IPS-NIHi7 (cell line): Measurements from ENCODE around the gene CDK16.

ENCODE experiments used
- DNase-seq: peaks from one replicate; pipeline ENCODE4 v3.0.0; 2012; ENCODE audit warnings: mixed read lengths; ENCODE audit errors: extremely low spot score

CDK16 gene

DNA sequence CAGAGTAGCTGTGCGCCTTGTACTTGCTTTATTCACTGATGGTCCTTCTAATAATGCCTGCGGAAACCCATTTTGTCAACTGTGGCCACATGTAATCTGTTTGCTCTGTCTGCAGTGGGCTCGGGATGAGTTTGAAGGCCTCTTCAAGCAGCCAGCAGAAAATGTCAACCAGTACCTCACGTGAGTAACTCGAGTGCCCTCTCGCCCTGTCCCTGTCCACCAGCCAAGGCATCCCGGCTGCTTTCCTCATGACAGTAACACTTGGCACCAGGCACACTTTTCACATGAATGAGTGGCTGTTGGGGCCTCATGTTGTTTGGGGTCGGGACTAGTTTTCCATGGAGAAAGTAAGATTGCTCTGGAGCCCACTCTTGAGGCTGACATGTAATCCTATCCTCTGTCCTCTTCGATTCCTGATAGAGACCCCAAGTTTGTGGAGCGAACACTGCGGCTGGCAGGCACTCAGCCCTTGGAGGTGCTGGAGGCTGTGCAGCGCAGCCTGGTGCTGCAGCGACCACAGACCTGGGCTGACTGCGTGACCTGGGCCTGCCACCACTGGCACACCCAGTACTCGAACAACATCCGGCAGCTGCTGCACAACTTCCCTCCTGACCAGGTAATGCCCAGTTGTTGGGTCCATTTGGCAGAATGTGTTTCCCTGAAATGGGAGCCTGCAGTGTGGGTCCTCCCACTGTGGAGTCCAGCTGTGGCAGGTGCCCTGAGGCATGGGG lies 8.8 kb upstream of the CDK16 start:
- DNase-seq = no peak

DNA sequence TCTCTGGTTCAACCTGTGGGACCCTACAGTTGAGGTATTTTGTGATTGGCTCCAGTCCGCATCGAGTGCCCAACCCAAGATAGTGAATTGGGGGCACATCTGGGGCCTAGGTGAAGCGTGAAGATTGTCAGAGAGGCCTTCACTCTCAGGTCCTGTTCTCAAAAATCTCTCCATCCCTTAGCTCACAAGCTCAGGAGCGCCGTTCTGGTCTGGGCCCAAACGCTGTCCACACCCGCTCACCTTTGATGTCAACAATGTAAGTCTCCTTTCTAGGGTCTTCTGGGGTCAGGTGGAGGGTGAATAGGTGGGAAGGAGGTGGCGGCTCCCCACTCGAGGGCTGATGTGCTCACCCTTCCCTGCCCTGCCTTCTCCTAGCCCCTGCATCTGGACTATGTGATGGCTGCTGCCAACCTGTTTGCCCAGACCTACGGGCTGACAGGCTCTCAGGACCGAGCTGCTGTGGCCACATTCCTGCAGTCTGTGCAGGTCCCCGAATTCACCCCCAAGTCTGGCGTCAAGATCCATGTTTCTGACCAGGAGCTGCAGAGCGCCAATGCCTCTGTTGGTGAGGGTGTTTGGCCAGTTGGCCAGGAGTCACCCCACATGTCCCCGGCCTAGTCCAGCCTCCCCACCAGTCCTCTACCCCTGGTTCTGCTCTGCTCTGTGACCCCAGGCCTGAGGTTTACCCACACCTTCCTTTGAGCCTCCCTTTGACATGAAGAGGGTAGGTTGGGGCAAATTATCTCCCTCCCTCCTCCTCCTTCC lies 7.6 kb upstream of the CDK16 start:
- DNase-seq = no peak

DNA sequence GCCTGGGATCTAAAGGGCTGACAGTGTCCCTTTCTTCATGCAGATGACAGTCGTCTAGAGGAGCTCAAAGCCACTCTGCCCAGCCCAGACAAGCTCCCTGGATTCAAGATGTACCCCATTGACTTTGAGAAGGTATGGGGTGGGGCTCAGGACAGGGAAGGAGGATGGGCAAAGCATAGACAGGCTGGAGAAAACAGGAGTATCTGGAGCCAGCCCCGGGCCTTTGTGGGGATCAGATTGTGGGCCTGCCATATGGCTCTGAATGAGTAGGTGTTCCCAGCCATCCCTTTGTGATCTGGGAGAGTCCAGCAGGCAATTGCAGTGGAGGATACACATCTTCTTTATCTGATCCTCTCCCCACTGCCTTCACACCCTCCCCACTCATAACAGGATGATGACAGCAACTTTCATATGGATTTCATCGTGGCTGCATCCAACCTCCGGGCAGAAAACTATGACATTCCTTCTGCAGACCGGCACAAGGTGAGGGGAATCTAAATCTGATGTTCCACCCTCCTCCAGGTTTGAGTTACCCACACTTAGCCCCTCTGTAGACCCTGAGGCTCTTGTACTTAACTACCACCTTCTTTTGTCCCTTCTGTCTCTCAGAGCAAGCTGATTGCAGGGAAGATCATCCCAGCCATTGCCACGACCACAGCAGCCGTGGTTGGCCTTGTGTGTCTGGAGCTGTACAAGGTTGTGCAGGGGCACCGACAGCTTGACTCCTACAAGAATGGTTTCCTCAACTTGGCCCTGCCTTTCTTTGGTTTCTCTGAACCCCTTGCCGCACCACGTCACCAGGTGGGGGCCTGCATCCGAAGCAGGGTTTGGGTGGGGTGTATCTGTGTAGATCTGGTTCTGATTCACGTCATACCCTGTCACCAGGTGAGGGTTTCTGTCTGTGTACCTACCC lies 5.8 kb upstream of the CDK16 start:
- DNase-seq = no peak

DNA sequence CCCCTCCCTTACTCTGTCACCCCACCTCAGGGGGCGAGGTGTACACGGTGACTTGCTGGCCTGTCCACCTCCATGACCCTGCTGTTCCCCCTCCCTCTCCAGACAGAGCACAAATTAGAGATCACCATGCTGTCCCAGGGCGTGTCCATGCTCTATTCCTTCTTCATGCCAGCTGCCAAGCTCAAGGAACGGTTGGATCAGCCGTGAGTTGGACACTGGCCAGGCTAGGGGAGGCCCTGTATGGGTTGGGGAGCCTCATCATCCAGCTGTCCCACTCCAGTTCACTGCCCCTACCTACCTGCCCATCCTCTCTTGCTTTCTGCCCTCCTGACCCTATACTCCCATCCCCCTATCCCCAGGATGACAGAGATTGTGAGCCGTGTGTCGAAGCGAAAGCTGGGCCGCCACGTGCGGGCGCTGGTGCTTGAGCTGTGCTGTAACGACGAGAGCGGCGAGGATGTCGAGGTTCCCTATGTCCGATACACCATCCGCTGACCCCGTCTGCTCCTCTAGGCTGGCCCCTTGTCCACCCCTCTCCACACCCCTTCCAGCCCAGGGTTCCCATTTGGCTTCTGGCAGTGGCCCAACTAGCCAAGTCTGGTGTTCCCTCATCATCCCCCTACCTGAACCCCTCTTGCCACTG lies 3.9 kb upstream of the CDK16 start:
- no peak for DNase-seq

DNA sequence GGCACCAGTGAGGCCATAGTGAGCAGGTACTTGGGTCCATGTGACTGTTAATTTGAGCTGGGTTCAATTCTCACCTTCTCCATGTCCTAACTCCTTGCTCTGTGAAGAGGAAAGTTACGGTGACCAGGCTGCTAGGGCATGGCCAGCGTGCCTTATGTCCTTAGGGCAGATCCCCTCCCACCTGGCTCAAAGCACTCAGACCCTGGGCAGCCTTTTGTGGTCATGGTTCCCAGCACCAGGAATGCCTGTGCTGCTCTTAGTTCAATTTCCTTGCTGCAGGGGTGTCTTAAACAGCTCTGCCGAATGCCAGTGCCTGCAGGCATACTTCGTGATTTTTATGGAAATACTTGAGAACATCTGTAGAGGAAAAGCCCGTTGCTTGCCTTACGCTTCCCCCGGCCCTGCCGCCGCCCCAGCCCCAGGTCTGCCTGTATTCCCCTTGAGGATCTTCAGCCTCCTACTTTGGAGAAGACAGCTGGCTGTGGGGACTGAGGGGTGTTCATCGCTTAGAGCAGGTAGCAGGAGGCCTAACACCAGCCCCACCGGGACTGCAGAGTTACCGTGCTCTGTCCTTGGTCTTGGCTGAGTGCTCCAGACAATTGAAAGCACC lies 3.1 kb upstream of the CDK16 start:
- no peak for DNase-seq

DNA sequence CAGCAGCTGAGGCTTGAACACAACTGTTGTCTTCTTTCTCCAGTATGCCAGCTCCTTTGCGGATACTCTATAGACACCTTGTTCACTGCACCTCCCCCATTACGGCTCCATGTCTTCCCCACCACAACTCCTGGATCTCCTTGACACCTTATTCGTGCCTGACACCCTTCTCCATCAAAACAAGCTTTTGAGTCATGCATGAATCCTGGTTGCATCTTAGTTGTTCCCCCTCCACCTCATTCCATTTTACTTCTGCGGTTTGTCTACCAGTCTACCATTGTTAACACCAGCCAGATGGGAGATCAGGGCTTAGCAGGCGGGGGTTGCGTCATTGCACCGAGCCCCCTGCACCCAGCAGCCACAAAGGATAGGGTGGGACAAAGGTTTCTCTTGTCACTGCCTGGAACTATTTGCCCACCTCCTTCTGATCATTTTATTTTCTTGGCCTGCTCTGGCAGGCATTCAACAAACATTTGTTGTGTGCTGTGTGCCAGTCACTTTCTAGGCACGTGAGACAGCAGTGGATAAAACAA lies 2.0 kb upstream of the CDK16 start:
- DNase-seq = no peak

DNA sequence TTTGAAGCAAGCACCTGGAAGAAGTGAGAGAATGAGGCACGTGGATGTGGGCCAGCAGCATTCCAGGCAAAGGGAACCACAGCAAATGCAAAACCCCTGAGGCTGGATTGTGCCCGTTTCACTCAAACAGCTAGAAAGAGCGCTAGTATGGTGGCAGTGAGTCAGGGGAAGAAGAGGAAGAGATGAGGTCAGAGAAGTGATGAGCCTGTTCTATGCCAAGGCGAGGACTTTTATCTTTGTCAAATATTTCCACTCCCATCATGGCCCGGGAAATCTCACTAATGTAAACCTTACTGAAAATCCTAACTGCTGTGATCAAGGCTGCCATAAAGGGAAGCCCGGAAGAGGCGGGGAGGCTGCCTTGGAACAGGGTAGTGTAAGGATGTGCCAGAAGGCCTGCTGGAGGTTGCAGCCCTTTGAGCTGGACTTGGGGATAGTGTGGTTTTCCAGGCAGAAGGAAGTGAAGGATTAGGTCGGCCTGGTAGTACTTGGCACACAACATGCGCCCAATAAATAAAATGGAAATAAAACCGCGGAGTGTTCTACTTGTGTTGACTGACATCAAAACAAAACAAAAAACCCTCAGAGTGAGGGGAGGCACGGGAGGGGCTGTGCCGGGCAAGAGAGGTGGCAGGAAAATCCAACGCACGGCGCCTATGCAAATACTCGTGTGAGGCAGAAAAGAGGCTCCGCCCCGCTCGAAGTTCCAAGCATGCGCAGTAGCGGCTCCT lies 1.2 kb upstream of the CDK16 start:
- DNase-seq = peak; percentile 53

DNA sequence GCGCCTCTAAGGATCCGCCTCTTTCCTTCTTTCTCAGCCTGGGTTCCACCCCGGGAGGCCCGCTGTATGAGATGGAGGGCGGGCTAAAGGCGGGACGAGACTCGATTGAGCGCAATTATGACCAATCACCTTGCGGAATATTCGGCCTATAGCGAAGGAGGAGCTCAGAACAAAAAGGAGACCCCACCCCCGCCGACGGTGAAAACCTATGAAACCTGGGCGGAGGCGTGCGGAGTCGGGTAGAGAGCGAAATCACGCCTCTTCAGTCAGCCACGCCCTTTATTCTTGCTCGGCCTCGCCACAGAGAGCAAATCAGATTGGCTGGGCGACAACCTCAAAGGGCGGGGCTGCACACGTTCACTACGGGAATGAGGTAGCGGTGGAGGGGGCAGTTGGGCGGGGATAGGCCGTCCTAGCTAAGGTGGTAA lies 615 bp upstream of the CDK16 start:
- DNase-seq = peak; percentile 91

DNA sequence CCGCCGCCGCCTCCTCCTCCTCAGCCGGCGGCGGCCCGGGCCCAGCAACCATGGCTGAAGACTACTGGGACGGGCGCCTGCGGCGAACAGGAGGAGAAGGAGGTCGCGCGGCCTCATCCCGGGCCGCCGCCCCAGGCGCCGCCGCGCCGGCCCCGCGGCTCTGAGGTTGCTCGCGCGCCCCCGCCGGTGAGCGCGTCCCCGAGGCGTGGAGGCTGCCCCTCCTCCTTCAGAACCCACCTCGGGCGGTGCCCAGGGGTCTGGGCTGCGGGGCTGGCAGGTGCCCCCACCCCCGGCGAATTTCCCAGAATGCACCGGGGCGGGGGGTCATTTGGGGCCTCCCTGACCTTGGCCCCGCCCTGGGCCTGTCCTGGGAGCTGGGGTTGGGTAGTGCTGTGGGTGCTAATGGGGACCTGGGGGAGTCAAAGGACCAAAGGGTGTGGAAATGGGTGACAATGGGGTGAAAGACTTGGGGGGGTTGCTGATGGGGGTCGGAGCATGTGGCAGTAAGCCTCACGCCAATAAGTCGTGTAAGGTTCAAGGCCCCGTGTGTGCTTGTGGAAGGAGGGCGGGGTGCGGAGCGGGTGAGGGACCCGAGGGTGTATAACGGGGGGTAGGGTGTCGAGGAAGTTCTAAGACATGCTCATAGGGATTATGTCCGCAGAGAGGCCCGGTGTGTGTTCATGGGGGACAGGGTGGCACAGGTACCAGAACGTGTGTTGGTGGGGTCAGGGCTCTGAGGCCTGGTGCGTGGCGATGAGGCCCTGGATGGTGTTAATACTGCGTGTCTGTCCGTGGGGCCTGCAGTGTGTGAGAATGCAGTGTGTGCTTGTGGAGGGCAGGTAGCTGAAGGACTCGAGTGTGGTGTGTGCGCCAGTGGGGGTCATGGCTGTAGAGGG lies 687 bp downstream of the CDK16 start:
- peak; percentile 61 for DNase-seq

DNA sequence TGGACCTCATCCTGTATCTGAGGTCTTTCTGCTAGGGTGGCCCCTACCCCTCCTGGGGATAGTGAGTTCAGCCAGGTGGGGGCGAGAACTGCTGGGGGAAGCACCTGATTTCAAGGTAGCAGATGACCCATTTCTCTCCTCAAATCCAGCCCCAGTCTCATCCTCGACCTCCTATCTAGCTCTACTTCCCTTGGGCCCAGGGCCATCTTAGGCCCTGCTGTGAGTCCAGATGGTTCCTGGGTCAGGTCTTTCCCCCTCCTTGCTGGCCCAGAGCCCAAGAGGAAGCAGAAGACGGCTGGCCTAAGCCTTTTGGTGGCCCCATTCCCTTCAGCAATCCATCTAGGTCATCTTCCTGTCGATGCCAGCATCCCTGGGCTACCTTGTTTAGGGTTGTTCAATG lies 3.3 kb downstream of the CDK16 start:
- no peak for DNase-seq

DNA sequence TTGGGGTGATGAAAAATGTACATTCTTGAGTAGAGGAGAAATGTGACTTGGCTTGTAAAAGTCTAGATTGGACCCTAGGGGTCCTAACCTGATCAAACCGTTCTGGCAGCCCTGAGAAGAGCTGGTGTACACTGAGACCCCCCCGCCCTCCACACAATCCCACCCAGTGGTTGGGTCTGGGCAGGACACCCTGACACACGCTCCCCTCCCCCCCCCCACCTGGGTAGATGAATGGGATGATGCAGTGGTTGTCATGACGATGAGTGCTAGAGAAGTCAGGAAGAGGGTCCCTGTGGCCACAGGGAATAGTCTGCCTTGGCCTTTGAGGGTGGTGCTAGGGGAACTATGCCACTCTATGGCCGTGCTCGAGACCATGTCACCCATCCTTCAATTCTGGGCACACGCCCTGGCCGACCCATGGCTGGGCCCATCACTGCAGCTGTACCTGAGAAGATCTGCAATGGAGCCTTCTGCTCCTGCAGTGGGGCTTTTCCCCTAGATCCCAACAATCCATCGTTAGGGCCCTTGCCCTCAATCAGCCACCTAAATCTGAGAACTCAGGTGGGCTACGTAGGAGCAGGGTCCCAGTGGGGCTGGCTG lies 4.4 kb downstream of the CDK16 start:
- DNase-seq = no peak

DNA sequence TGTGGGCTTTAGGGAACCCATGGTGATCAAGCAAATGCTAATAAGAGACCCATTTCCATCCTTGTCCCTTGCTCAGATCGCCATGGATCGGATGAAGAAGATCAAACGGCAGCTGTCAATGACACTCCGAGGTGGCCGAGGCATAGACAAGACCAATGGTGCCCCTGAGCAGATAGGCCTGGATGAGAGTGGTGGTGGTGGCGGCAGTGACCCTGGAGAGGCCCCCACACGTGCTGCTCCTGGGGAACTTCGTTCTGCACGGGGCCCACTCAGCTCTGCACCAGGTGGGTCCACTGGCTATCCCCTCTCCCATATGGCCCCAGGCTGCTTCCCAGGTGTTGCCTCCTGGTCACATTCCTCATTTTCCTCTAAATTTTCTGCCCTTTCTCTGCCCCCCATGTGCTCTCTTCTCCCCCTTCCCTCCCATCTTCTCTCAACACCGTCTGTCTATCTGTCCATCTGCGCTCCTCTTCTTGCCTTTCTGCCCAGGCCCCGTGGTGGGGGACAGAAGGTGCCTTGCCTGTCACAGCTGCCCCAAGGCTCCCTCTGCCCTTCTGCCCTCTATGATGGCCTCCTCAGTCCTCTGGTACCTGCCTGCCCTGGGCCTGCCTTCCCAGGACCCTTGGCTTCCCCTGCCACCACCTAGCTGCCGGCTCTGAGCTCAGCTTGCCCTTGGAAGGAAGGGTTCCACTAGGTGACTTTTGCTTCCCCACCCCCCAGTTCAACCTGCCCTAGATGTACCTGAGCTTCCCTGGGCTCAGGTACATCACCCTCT lies 5.2 kb downstream of the CDK16 start:
- DNase-seq = no peak

DNA sequence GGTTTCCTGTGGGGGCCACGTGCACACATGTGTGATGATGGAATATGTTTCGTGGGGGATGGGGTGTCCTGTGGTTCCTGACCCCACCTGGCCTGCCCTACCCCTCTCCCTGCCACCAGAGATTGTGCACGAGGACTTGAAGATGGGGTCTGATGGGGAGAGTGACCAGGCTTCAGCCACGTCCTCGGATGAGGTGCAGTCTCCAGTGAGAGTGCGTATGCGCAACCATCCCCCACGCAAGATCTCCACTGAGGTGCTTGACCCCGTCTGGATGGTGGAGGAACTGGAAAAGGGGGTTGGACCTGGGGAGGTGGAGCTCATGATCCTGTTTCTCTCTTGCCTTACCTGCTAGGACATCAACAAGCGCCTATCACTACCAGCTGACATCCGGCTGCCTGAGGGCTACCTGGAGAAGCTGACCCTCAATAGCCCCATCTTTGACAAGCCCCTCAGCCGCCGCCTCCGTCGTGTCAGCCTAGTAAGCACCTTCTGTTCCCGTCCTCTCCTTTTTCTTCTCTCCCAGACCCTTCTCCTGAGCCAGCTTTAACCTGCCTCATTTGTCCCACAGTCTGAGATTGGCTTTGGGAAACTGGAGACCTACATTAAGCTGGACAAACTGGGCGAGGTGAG lies 5.9 kb downstream of the CDK16 start:
- no peak for DNase-seq

DNA sequence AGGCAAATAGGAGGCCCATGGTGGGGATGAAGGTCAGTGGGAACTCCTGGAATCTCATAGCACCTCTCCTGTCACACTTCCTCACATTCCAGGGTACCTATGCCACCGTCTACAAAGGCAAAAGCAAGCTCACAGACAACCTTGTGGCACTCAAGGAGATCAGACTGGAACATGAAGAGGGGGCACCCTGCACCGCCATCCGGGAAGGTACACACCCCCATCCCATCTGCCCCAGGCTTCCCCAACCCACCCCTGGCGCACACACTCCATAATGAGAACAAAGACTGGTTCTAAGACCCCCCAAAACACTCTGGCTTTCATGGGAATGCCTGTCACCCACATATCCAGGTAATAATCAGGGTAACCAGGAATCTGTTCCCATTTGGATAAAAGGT lies 6.4 kb downstream of the CDK16 start:
- DNase-seq = no peak

DNA sequence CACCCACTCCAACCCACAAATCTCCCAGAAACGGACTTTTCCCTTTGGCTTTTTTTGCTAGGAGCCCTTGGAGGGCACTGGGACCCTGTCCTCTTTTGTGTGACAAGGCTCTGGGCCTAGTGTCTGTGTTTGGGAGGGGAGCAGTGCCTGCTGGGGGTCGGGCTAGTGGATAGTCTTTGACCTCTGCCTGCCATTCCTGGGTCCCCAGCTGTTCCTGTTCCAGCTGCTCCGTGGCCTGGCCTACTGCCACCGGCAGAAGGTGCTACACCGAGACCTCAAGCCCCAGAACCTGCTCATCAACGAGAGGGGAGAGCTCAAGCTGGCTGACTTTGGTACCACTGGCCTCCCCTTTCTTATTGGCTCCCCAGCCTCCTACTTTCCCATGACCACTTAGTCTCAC lies 7.6 kb downstream of the CDK16 start:
- no peak for DNase-seq

DNA sequence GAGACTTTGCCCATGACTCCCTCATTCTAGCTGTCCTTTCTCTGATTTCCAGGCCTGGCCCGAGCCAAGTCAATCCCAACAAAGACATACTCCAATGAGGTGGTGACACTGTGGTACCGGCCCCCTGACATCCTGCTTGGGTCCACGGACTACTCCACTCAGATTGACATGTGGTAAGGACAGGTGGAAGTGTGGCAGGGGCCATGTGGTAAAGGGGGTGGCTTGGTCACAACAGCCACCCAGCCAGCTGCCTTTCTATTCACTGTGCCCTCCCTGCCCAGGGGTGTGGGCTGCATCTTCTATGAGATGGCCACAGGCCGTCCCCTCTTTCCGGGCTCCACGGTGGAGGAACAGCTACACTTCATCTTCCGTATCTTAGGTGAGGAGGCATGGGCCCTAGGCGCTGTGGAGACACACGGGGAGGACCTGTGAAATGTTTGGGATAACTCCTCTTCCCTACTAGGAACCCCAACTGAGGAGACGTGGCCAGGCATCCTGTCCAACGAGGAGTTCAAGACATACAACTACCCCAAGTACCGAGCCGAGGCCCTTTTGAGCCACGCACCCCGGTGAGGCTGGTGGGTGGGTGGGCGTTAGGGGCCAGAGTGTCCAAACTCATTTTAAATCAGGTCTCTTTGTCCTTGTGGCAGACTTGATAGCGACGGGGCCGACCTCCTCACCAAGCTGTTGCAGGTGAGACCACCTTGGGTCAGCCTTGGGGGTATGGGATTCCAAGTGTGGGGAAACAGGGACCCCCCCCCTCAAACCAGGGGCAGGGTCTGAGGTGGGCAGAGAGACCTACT lies 8.3 kb downstream of the CDK16 start:
- DNase-seq = no peak

DNA sequence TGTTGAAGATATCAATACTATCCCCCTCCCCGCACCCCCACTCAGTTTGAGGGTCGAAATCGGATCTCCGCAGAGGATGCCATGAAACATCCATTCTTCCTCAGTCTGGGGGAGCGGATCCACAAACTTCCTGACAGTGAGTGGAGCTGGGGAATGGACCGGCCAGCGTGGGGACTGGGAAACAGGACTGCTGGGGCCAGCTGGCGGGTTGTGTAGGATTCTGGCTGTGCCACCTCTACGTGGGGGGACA lies 8.8 kb downstream of the CDK16 start:
- DNase-seq = no peak
